Measurements from ENCODE around the gene ALX3.

The ALX3 gene

DNA sequence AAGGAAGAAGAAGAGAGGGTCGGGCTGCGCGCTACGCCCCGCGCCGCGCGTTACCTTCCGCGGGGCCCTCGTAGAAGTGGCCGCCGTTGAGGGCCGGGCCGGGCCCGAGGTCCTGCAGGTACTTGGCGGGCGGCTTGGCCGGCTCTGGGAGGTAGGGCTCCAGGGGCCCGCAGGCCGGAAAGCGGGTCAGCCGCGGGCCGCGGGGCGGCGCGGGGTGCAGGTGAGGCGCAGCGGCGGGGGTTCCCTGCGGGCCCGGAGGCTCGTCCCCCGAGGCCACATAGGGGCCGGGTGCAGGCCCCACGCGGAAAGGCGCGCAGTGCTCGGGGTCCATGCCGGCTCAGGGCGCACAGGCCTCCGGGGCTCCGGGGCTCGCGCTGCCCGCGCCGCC, 196 bp downstream of the ALX3 start:
- TF ChIP-seq, protein P1, sequence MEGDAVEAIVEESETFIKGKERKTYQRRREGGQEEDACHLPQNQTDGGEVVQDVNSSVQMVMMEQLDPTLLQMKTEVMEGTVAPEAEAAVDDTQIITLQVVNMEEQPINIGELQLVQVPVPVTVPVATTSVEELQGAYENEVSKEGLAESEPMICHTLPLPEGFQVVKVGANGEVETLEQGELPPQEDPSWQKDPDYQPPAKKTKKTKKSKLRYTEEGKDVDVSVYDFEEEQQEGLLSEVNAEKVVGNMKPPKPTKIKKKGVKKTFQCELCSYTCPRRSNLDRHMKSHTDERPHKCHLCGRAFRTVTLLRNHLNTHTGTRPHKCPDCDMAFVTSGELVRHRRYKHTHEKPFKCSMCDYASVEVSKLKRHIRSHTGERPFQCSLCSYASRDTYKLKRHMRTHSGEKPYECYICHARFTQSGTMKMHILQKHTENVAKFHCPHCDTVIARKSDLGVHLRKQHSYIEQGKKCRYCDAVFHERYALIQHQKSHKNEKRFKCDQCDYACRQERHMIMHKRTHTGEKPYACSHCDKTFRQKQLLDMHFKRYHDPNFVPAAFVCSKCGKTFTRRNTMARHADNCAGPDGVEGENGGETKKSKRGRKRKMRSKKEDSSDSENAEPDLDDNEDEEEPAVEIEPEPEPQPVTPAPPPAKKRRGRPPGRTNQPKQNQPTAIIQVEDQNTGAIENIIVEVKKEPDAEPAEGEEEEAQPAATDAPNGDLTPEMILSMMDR (conservative IDR thresholded peaks at IDR 0.05; ENCODE audit: low read length), result no peak
- no peak for DNase-seq (ENCODE audit: low read depth)
- no peak overlapping the region for H3K4me3 ChIP-seq (ENCODE audit: low read length)

DNA sequence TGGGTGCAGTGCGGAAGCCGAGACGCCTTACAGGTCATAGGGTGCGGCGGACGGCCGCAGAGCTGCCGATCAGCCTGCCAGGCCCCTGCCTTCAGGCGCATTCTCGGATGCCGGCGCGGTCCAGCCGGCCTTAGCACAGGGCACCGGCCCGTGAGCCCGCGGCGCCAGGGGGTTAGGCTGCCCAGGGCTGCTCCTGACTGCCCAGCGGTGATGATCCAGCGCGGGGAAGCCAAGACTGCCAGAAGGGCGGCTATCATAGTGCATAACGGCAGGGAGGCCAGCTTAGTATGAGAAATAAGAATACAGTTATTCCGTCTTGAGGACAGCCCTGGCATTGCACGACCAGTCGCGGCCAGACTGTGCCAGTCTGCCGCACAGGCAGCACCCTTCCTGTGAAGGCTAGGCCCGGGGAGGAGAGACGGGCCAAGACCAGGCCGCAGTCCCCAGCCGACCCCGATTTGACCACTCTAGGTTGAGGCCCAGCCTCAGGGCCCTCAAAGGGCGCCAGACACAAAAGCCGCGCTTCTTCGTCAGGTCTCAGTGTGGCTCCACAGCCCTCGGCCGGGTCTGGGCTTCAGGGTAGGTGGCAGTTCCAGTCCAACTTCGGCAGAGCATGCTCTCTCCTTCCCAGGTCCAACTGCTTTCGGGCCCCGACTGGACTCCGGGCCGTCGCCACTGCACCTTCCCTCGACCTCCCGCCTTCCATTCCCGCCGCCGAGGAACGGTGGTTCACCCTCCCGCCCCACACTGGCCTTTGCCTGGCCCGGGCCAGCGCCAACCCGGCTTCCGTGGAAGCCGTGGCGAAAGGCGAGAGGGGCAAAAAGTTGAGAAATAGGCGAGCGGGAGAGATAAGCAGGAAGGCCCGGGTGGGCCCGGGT, 829 bp downstream of the ALX3 start:
- no peak for DNase-seq (ENCODE audit: low read depth)
- TF ChIP-seq, protein P1 (conservative IDR thresholded peaks at IDR 0.05; ENCODE audit: low read length), result no peak
- no peak overlapping the region for H3K4me3 ChIP-seq (ENCODE audit: low read length)

DNA sequence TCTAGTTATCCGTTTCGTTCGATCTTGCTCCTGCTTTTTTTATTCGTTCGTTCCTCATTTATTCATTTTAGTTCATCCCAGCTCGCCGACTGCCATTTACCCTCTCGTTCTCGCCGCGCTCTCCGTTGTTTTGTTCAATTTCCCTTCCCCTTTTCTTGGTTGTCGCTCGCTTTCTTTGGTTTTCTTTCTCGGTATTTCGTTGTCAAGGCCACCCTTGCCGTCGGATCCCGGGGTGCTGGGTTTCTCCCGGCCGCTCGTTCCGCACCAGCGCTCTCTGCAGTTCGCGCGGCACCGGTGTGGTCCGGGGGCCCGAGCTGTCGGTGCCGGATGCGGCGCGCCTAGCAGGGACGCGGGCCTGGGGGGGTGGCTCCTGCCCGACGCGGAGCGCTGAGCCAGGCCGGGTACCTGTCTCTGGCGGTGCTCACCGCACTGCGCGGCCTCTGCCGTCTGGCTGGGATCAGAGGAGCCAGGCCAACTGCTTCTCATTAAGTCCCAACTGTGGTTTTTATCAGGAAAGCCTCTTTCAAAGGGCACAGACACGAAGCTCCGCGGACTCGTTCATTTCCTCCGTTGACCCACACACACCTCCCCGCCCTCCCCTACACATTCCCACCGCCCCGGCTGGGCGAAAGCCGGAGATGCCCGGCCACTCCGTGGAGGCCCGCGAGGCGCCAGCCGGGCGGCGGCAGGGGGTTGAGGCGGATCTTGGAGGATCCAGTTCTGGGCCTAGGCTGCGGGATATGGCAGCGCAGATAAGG, 1.6 kb downstream of the ALX3 start:
- H3K4me3 ChIP-seq (ENCODE audit: low read length), result no peak overlapping the region
- DNase-seq (ENCODE audit: low read depth), result no peak
- TF ChIP-seq, protein P1 (conservative IDR thresholded peaks at IDR 0.05; ENCODE audit: low read length), result no peak

DNA sequence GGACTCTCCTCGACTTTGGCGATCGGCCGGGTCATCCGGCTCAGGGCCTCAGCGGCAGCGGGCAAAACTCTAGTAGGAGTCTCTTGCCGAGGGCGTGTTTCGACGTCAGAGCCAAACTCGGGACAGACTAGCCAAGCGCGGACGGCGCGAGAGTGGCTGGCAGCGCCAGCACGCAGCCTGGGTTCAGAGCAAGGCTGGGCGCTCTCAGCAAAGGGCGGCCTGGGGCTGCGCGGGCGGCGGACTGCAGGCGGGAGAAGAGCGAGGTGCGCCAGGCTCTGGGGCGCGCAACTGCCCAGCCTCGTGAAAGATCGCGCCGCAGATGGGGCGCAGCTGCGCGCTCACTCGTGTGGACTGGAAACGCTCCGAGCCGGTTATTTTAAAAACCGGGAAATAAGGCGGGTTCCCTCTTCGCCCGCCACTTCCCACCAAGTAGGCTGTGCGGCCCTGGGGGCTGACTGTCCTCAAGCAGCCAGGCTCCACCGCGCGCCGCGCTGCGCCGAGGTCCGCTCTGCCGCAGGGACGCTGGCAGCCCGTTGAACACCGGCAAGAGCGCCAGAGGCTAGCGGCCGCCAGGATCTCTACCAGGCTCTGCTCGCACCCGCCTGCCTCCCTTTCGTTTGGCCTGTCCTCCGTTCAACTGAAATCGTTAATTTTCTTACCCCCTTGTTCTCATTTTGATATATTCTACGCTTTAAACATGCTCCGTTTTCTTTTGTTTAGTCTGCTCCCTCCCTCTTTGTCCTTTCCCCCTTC, 2.4 kb downstream of the ALX3 start:
- DNase-seq (ENCODE audit: low read depth), result no peak
- H3K4me3 ChIP-seq (ENCODE audit: low read length), result no peak overlapping the region
- TF ChIP-seq, protein P1 (conservative IDR thresholded peaks at IDR 0.05; ENCODE audit: low read length), result no peak

DNA sequence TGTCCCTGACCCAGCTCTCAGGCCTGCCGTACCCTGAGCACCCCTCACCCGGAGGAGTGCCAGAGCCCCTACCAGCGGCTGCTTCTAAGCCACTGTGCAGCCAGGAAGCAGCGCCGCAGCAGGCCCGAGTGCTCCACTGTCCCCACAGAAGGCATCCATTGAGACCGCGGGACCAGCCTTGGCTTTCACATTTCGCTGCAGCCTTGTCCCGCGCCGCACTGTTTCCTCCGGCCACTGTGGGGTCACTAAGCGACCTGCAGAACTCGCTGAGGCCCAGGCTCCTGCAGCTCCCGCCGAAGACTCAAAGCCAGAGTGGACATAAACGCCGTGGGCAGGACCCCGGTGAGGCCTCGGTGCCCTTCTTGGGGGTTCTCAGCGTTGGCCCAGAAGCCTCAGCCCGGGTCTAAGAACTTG, 3.0 kb downstream of the ALX3 start:
- TF ChIP-seq, protein P1 (conservative IDR thresholded peaks at IDR 0.05; ENCODE audit: low read length), result no peak
- no peak for DNase-seq (ENCODE audit: low read depth)
- H3K4me3 ChIP-seq (ENCODE audit: low read length), result no peak overlapping the region

DNA sequence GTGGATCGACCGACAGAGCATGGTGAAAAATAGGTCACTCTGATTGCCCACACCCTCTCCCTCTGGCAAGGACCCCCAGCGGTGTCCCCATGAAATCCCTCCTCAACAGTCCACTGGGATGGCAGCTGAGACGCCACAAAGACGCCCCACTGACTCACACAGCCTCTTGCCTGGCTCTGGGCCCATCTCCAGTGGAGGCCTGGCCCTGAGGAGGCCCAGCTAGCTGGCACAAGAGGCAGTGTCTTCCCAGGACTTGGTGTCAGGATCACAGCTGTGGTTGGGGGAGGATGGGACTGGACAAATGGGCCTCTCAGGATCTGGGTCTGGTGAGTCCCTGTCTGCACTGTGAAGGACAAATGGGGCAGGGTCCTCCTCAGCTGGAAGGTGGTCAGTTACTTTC, 4.6 kb downstream of the ALX3 start:
- DNase-seq (ENCODE audit: low read depth), result no peak
- no peak overlapping the region for H3K4me3 ChIP-seq (ENCODE audit: low read length)
- TF ChIP-seq, protein P1 (conservative IDR thresholded peaks at IDR 0.05; ENCODE audit: low read length), result no peak

Data from AG10803 (cell line).